Measurements from ENCODE around the gene MAP3K7CL. TPM values are rescaled to one million over a fixed set of nuclear protein-coding genes. Genes with fewer than 3 reads are reported as not detected.
"Not testable (repeated sequence)": the region's sequence is repeated elsewhere in the genome, so short reads cannot be mapped to it uniquely, and the experiment has no call there.

The MAP3K7CL gene
- total RNA-seq, 1 donor from 2014 or later = 1.1 TPM

GRCh38 chr21:29125191-29125590, 5.3 kb upstream of the MAP3K7CL start:
- DNase-seq (no peak), ATAC-seq (no peak)
- intact Hi-C loops (cut with micrococcal nuclease) = no loop called here

GRCh38 chr21:29125979-29126378, 4.5 kb upstream of the MAP3K7CL start:
- no peak for DNase-seq
- no peak for ATAC-seq
- intact Hi-C loops (cut with micrococcal nuclease) = no loop called here

GRCh38 chr21:29133241-29133640, 2.8 kb downstream of the MAP3K7CL start:
- intact Hi-C loops (cut with micrococcal nuclease) = no loop called here
- no peak for DNase-seq
- ATAC-seq = no peak

GRCh38 chr21:29133796-29134195, 3.4 kb downstream of the MAP3K7CL start:
- intact Hi-C loops (cut with micrococcal nuclease) = no loop called here
- ATAC-seq (no peak), DNase-seq (no peak)

- no peak for ATAC-seq
Measured at GRCh38 chr21:29135481-29135880, 5.0 kb downstream of the MAP3K7CL start.

GRCh38 chr21:29136033-29136432, 5.6 kb downstream of the MAP3K7CL start:
- no peak for DNase-seq
- ATAC-seq = no peak
- intact Hi-C loops (cut with micrococcal nuclease) = no loop called here

More at GRCh38 chr21:29135481-29135880, 5.0 kb downstream of the MAP3K7CL start:
- intact Hi-C loops (cut with micrococcal nuclease) = no loop called here
- no peak for DNase-seq

GRCh38 chr21:29144736-29145353, 14.4 kb downstream of the MAP3K7CL start:
- ATAC-seq (peak; percentile 22), DNase-seq (no peak)
- intact Hi-C loops (cut with micrococcal nuclease) = no loop called here

GRCh38 chr21:29145354-29145782, 14.9 kb downstream of the MAP3K7CL start:
- DNase-seq = no peak
- peak; percentile 82 for ATAC-seq
- intact Hi-C loops (cut with micrococcal nuclease) = no loop called here

GRCh38 chr21:29145852-29146453, 15.5 kb downstream of the MAP3K7CL start:
- no peak for DNase-seq
- intact Hi-C loops (cut with micrococcal nuclease) = no loop called here
- peak; percentile 79 for ATAC-seq

- no peak for ATAC-seq
- intact Hi-C loops (cut with micrococcal nuclease) = no loop called here
- no peak for DNase-seq
Measured at GRCh38 chr21:29146726-29147125, 16.3 kb downstream of the MAP3K7CL start.

- intact Hi-C loops (cut with micrococcal nuclease) = no loop called here
- DNase-seq (no peak), ATAC-seq (no peak)
Measured at GRCh38 chr21:29148530-29148929, 18.1 kb downstream of the MAP3K7CL start.

GRCh38 chr21:29149808-29150425, 19.5 kb downstream of the MAP3K7CL start:
- no peak for DNase-seq
- ATAC-seq = no peak
- intact Hi-C loops (cut with micrococcal nuclease) = no loop called here

- DNase-seq (no peak), ATAC-seq (peak; percentile 68)
- intact Hi-C loops (cut with micrococcal nuclease) = no loop called here
Measured at GRCh38 chr21:29151931-29152330, 21.5 kb downstream of the MAP3K7CL start.

- intact Hi-C loops (cut with micrococcal nuclease) = no loop called here
- ATAC-seq (no peak), DNase-seq (no peak)
Measured at GRCh38 chr21:29152916-29153315, 22.5 kb downstream of the MAP3K7CL start.

GRCh38 chr21:29154270-29154669, 23.8 kb downstream of the MAP3K7CL start:
- ATAC-seq = no peak
- no peak for DNase-seq
- intact Hi-C loops (cut with micrococcal nuclease) = no loop called here

- intact Hi-C loops (cut with micrococcal nuclease) = no loop called here
- peak; percentile 96 for ATAC-seq
Measured at GRCh38 chr21:29155118-29155932, 24.9 kb downstream of the MAP3K7CL start.

GRCh38 chr21:29155933-29156260, 25.5 kb downstream of the MAP3K7CL start:
- DNase-seq (no peak), ATAC-seq (no peak)
- intact Hi-C loops (cut with micrococcal nuclease) = no loop called here

More at GRCh38 chr21:29155118-29155932, 24.9 kb downstream of the MAP3K7CL start:
- peak; percentile 73 for DNase-seq

GRCh38 chr21:29157080-29157479, 26.6 kb downstream of the MAP3K7CL start:
- intact Hi-C loops (cut with micrococcal nuclease) = no loop called here
- ATAC-seq = no peak
- DNase-seq = no peak

- intact Hi-C loops (cut with micrococcal nuclease) = loop anchor here (10.0 kb wide), 1 partner anchor 185 kb away; no protein-coding TSS in a partner anchor
- ATAC-seq (no peak), DNase-seq (no peak)
Measured at GRCh38 chr21:29159842-29160241, 29.4 kb downstream of the MAP3K7CL start.

- intact Hi-C loops (cut with micrococcal nuclease) = loop anchor here (2.0 to 10.0 kb wide), 2 partner anchors 182 to 210 kb away; no protein-coding TSS in a partner anchor
- DNase-seq = not testable (repeated sequence)
- ATAC-seq = peak; percentile 78
Measured at GRCh38 chr21:29162825-29163224, 32.4 kb downstream of the MAP3K7CL start.
